Astrocyte (in vitro differentiated cells and primary cell): ENCODE measurements around the gene RABGAP1L. TPM values are rescaled to one million over a fixed set of nuclear protein-coding genes. Genes with fewer than 3 reads are reported as not detected.
"Not testable (repeated sequence)": the region's sequence is repeated elsewhere in the genome, so short reads cannot be mapped to it uniquely, and the experiment has no call there.

Experiments used
- DNase-seq: peaks from one replicate; pipeline ENCODE4 v3.0.0-alpha.2; 2010; ENCODE audit warnings: low read depth
- FAIRE-seq: peaks from 2 replicates; lab custom pipeline; 2011; peaks lifted over from hg19 to GRCh38; lab: Jason Lieb, UNC
- H2AFZ ChIP-seq: 2 replicates; pipeline ENCODE4 v1.6.0; 2012; ENCODE audit warnings: low read depth, low read length, inconsistent platforms
- H3K27ac ChIP-seq: 2 replicates; pipeline ENCODE4 v1.5.1; 2011; ENCODE audit warnings: low read depth, low read length, inconsistent platforms
- H3K27me3 ChIP-seq: 2 replicates; pipeline ENCODE4 v1.6.0; 2011; ENCODE audit warnings: low read length, inconsistent platforms; ENCODE audit not compliant: insufficient read depth
- H3K36me3 ChIP-seq: 2 replicates; pipeline ENCODE4 v1.5.1; 2011; ENCODE audit warnings: low read length, inconsistent platforms; ENCODE audit not compliant: insufficient read depth
- H3K4me1 ChIP-seq: 2 replicates; pipeline ENCODE4 v1.5.1; 2011; ENCODE audit warnings: low read length, inconsistent platforms; ENCODE audit not compliant: insufficient read depth
- H3K4me2 ChIP-seq: 2 replicates; pipeline ENCODE4 v1.6.0; 2012; ENCODE audit warnings: low read length, inconsistent platforms
- H3K4me3 ChIP-seq: 2 replicates; pipeline ENCODE4 v1.5.1; 2011; ENCODE audit warnings: low read depth, mild to moderate bottlenecking, low read length, inconsistent platforms; ENCODE audit not compliant: insufficient read depth
- H3K79me2 ChIP-seq: 2 replicates; pipeline ENCODE4 v1.6.0; 2012; ENCODE audit warnings: mild to moderate bottlenecking, low read length, inconsistent platforms; ENCODE audit not compliant: insufficient read depth
- H3K9ac ChIP-seq: 2 replicates; pipeline ENCODE4 v1.6.0; 2012; ENCODE audit warnings: mild to moderate bottlenecking, low read length, inconsistent platforms
- H3K9me3 ChIP-seq: 2 replicates; pipeline ENCODE4 v1.5.1; 2012; ENCODE audit warnings: low read depth, mild to moderate bottlenecking, low read length, inconsistent platforms; ENCODE audit not compliant: insufficient read depth
- H4K20me1 ChIP-seq: 2 replicates; pipeline ENCODE4 v1.6.0; 2012; ENCODE audit warnings: low read length, inconsistent platforms; ENCODE audit not compliant: insufficient read depth
- H3K27ac Mint-ChIP-seq: one replicate; pipeline ENCODE4 v1.8.0; 2021; ENCODE audit warnings: mild to moderate bottlenecking, mixed read lengths; ENCODE audit not compliant: unreplicated experiment
- H3K27me3 Mint-ChIP-seq: one replicate; pipeline ENCODE4 v1.8.0; 2021; ENCODE audit warnings: low read depth, mixed read lengths; ENCODE audit not compliant: unreplicated experiment
- H3K36me3 Mint-ChIP-seq: one replicate; pipeline ENCODE4 v1.8.0; 2021; ENCODE audit warnings: low read depth, mixed read lengths; ENCODE audit not compliant: unreplicated experiment
- H3K4me1 Mint-ChIP-seq: one replicate; pipeline ENCODE4 v1.8.0; 2021; ENCODE audit warnings: low read depth, mixed read lengths; ENCODE audit not compliant: unreplicated experiment
- H3K4me3 Mint-ChIP-seq: one replicate; pipeline ENCODE4 v1.8.0; 2021; ENCODE audit warnings: mild to moderate bottlenecking, moderate library complexity, mixed read lengths; ENCODE audit not compliant: unreplicated experiment
- H3K9me3 Mint-ChIP-seq: one replicate; pipeline ENCODE4 v1.8.0; 2021; ENCODE audit warnings: mild to moderate bottlenecking, mixed read lengths; ENCODE audit not compliant: unreplicated experiment
- CTCF ChIP-seq: IDR thresholded peaks from 2 replicates; pipeline ENCODE4 v1.5.1; 2011; ENCODE audit warnings: low read depth, mild to moderate bottlenecking, inconsistent platforms, low read length, moderate library complexity; ENCODE audit not compliant: insufficient read depth
- EZH2 ChIP-seq: IDR thresholded peaks from 2 replicates; pipeline ENCODE4 v1.6.1; 2012; ENCODE audit warnings: mild to moderate bottlenecking, low read length, inconsistent platforms; ENCODE audit not compliant: insufficient read depth
- total RNA-seq: library from RNA; stranded (reverse); gene quantifications from 2 replicates; pipeline ENCODE4 v1.2.1, GENCODE V29; 2021

RABGAP1L gene
- total RNA-seq, 1 donor from 2014 or later: 40.2 TPM

- Histone ChIP-seq H4K20me1 (no peaks in the 10 kb centered on the region), H3K4me1 (no peaks in the 10 kb centered on the region), H3K9ac (no peak overlapping the region), H2AFZ (no peak overlapping the region), H3K9me3 (no peaks in the 10 kb centered on the region), H3K4me3 (no peak overlapping the region), H3K4me2 (no peak overlapping the region), H3K27me3 (peaks cover 3% of the 10 kb centered on the region), H3K36me3 (no peaks in the 10 kb centered on the region), H3K79me2 (no peaks in the 10 kb centered on the region), H3K27ac (no peak overlapping the region)
- no peak for DNase-seq
- Mint-ChIP-seq H3K27me3 (peaks cover 4% of the 10 kb centered on the region), H3K27ac (no peak overlapping the region), H3K36me3 (no peaks in the 10 kb centered on the region), H3K9me3 (no peaks in the 10 kb centered on the region), H3K4me3 (no peak overlapping the region), H3K4me1 (peaks cover 7% of the 10 kb centered on the region)
- no peak for FAIRE-seq
- TF ChIP-seq EZH2: no peak
These were observed 43.3 kb upstream of the RABGAP1L start for GRCh38 chr1:174116042-174116441.

- Histone ChIP-seq H3K27ac (no peak overlapping the region), H3K9ac (no peak overlapping the region), H3K4me1 (no peaks in the 10 kb centered on the region), H3K4me3 (no peak overlapping the region), H3K4me2 (no peak overlapping the region), H3K36me3 (no peaks in the 10 kb centered on the region), H3K9me3 (no peaks in the 10 kb centered on the region), H4K20me1 (no peaks in the 10 kb centered on the region), H3K79me2 (no peaks in the 10 kb centered on the region), H3K27me3 (peaks cover 3% of the 10 kb centered on the region), H2AFZ (no peak overlapping the region)
- peaks cover 7% of the 10 kb centered on the region for H3K4me1 Mint-ChIP-seq
- DNase-seq: no peak
- no peak overlapping the region for H3K4me3 Mint-ChIP-seq
- no peak for TF ChIP-seq EZH2
- no peak for TF ChIP-seq CTCF
- H3K36me3 Mint-ChIP-seq: no peaks in the 10 kb centered on the region
- H3K27me3 Mint-ChIP-seq: peaks cover 4% of the 10 kb centered on the region
- H3K9me3 Mint-ChIP-seq: peaks cover 4% of the 10 kb centered on the region
- no peak overlapping the region for H3K27ac Mint-ChIP-seq
- no peak for FAIRE-seq
These were observed 40.6 kb upstream of the RABGAP1L start for GRCh38 chr1:174118751-174119150.

- peaks cover 14% of the 10 kb centered on the region for H3K9me3 Mint-ChIP-seq
These were observed 37.0 kb upstream of the RABGAP1L start for GRCh38 chr1:174122318-174122717.

More at GRCh38 chr1:174122318-174122717, 37.0 kb upstream of the RABGAP1L start:
- not testable (repeated sequence) for H3K4me1 ChIP-seq, H3K27me3 Mint-ChIP-seq, FAIRE-seq, H3K9me3 ChIP-seq, H3K4me2 ChIP-seq, H3K36me3 Mint-ChIP-seq, H3K4me3 Mint-ChIP-seq, H3K79me2 ChIP-seq, H3K27me3 ChIP-seq, H4K20me1 ChIP-seq, H3K4me3 ChIP-seq, H3K27ac Mint-ChIP-seq, H3K36me3 ChIP-seq, H3K27ac ChIP-seq, H2AFZ ChIP-seq, H3K4me1 Mint-ChIP-seq, DNase-seq, H3K9ac ChIP-seq
